Keratinocyte (primary cell): ENCODE data around the gene TGM4. TPM values are rescaled to one million over a fixed set of nuclear protein-coding genes. Genes with fewer than 3 reads are reported as not detected.

Experiments
- DNase-seq: peaks from one replicate; pipeline ENCODE4 v3.0.0-alpha.2; 2011; ENCODE audit warnings: low read depth, missing footprints, low spot score
- FAIRE-seq: peaks from 2 replicates; lab custom pipeline; 2011; peaks lifted over from hg19 to GRCh38; lab: Jason Lieb, UNC
- H2AFZ ChIP-seq: 2 replicates; pipeline ENCODE4 v1.6.0; 2012; ENCODE audit warnings: low read length, control low read depth, inconsistent platforms; ENCODE audit not compliant: control insufficient read depth
- H3K27ac ChIP-seq: 2 replicates; pipeline ENCODE4 v1.5.1; 2011; ENCODE audit warnings: low read length; ENCODE audit not compliant: control insufficient read depth, insufficient read depth
- H3K27me3 ChIP-seq: 3 replicates; pipeline ENCODE4 v1.6.0; 2011; ENCODE audit warnings: low read length; ENCODE audit not compliant: control insufficient read depth, insufficient read depth; ENCODE audit errors: extremely low read depth
- H3K36me3 ChIP-seq, 2 experiments: 2 replicates in 1 of 2; 3 replicates in 1 of 2; pipeline ENCODE4 v1.5.1; 2011; ENCODE audit warnings: low read length in 2 of 2, mild to moderate bottlenecking in 1 of 2; ENCODE audit not compliant: control insufficient read depth in 2 of 2, insufficient read depth in 2 of 2; ENCODE audit errors: extremely low read depth in 1 of 2
- H3K4me1 ChIP-seq: 3 replicates; pipeline ENCODE4 v1.5.1; 2011; ENCODE audit warnings: low read length; ENCODE audit not compliant: control insufficient read depth, insufficient read depth; ENCODE audit errors: extremely low read depth
- H3K4me2 ChIP-seq: 3 replicates; pipeline ENCODE4 v1.6.0; 2011; ENCODE audit warnings: low read depth, low read length; ENCODE audit not compliant: control insufficient read depth, insufficient read depth; ENCODE audit errors: extremely low read depth
- H3K4me3 ChIP-seq, 3 experiments: fragments of 200-600 bp in 1 of 3; sonication (generic) in 1 of 3; 2 replicates in 2 of 3; 3 replicates in 1 of 3; pipeline ENCODE4 v1.5.1; 2011 to 2016; ENCODE audit warnings: low read length in 3 of 3, mild to moderate bottlenecking in 3 of 3, control low read depth in 2 of 3, inconsistent platforms in 1 of 3, low read depth in 1 of 3, mixed read lengths in 1 of 3, mixed run types in 1 of 3, moderate library complexity in 1 of 3; ENCODE audit not compliant: control insufficient read depth in 2 of 3, insufficient read depth in 2 of 3; ENCODE audit errors: extremely low read depth in 1 of 3
- H3K79me2 ChIP-seq: 2 replicates; pipeline ENCODE4 v1.6.0; 2012; ENCODE audit warnings: low read length; ENCODE audit not compliant: control insufficient read depth, insufficient read depth
- H3K9ac ChIP-seq: 3 replicates; pipeline ENCODE4 v1.6.0; 2011; ENCODE audit warnings: low read length; ENCODE audit not compliant: control insufficient read depth, insufficient read depth; ENCODE audit errors: extremely low read depth
- H3K9me1 ChIP-seq: 3 replicates; pipeline ENCODE4 v1.6.0; 2011; ENCODE audit warnings: low read length; ENCODE audit not compliant: control insufficient read depth, insufficient read depth; ENCODE audit errors: extremely low read depth
- H3K9me3 ChIP-seq: 2 replicates; pipeline ENCODE4 v1.5.1; 2012; ENCODE audit warnings: low read depth, low read length; ENCODE audit not compliant: control insufficient read depth
- H4K20me1 ChIP-seq: 3 replicates; pipeline ENCODE4 v1.6.0; 2011; ENCODE audit warnings: low read length; ENCODE audit not compliant: control insufficient read depth, insufficient read depth; ENCODE audit errors: extremely low read depth
- EZH2 ChIP-seq: IDR thresholded peaks from one replicate; pipeline ENCODE4 v1.6.1; 2012; ENCODE audit warnings: inconsistent platforms, mild to moderate bottlenecking, low read length, moderate library complexity
- dilution Hi-C: fragments of 300-500 bp; cut with MboI; formaldehyde crosslinking; loops from one replicate; pipeline ENCODE4 v1.7.0; 2020; ENCODE audit warnings: low sequenced_read_pairs; ENCODE audit not compliant: extremely low pct_ligation_motif_present
- polyA plus RNA-seq, 5 experiments: library from polyadenylated mRNA; depleted of rRNA in 3 of 5; stranded (reverse) in 3 of 5; stranded (forward) in 1 of 5; unstranded in 1 of 5; fragments of >200 nt; gene quantifications; 1 replicate in 1 of 5; 2 replicates in 3 of 5; 3 replicates in 1 of 5; pipeline versions ENCODE4 v1.2.1 to v1.2.3, GENCODE V29; 2011 to 2012; ENCODE audit warnings: missing spikeins in 2 of 5, low read depth in 1 of 5, low replicate concordance in 1 of 5
- TF ChIP-seq, protein P1 (sequence below), 3 experiments: IDR thresholded peaks in 1 of 3; conservative IDR thresholded peaks in 1 of 3; optimal IDR thresholded peaks in 1 of 3; 2 replicates in 2 of 3; 3 replicates in 1 of 3; pipeline versions ENCODE3 to v1.5.1; 2011; ENCODE audit warnings: low read length in 3 of 3, mild to moderate bottlenecking in 3 of 3, moderate library complexity in 2 of 3, control low read depth in 1 of 3, inconsistent platforms in 1 of 3; ENCODE audit not compliant: insufficient read depth in 2 of 3; ENCODE audit errors: extremely low read depth in 1 of 3

Gene TGM4
- polyA plus RNA-seq, 1 donor (not counting 4 experiments of a cell fraction or from before 2014, with no cell fraction given) = 1.3 TPM

DNA sequence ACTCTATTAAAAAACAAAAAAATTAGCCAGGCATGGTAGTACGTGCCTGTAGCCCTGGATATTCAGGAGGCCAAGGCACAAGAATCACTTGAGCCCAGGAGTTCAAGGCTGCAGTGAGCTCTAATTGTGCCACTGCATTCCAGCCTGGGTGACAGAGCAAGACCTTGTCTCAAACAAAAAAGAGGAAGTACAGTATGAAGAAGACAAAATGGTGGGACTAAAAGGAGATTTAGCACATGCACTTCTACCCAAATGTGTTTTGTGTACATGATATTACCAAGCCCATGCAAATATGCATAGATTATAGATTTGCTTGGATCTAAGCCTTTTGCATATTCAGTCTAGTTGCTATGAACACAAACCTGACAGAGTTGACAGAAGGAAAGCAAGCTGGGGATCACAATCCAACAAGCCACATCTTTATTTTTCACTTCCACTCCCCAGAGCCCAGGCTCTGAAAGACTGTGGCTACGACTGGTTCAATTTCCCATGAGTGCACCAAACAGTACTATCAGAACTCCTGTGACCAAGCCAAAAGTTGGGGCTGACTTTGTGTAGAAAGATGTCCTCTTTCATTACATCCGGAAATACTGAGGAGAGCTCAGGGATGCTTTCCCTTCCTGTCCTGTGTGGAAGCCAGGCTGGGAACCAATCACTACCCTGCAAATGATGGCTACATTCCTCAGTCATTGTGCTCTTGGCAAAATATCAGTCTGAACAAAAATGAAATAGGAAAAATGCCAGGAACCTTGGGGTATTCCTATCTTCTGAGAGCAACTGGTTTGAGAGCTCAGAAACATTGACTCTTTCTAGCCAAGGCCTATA lies 49.4 kb downstream of the TGM4 start:
- peak; percentile 74 for FAIRE-seq
- Histone ChIP-seq H3K9me3 (no peaks in the 10 kb centered on the region), H3K79me2 (no peaks in the 10 kb centered on the region), H4K20me1 (no peaks in the 10 kb centered on the region), H3K4me2 (no peak overlapping the region), H3K27me3 (no peaks in the 10 kb centered on the region), H3K9me1 (no peaks in the 10 kb centered on the region), H3K9ac (no peak overlapping the region), H3K4me1 (peaks cover 7% of the 10 kb centered on the region), H3K36me3 (peaks cover 13 to 36% of the 10 kb centered on the region in 2 experiments), H3K4me3 (no peak overlapping the region), H2AFZ (no peak overlapping the region), H3K27ac (no peak overlapping the region)
- dilution Hi-C loops = no loop called here
- DNase-seq = no peak
- TF ChIP-seq, protein P1, sequence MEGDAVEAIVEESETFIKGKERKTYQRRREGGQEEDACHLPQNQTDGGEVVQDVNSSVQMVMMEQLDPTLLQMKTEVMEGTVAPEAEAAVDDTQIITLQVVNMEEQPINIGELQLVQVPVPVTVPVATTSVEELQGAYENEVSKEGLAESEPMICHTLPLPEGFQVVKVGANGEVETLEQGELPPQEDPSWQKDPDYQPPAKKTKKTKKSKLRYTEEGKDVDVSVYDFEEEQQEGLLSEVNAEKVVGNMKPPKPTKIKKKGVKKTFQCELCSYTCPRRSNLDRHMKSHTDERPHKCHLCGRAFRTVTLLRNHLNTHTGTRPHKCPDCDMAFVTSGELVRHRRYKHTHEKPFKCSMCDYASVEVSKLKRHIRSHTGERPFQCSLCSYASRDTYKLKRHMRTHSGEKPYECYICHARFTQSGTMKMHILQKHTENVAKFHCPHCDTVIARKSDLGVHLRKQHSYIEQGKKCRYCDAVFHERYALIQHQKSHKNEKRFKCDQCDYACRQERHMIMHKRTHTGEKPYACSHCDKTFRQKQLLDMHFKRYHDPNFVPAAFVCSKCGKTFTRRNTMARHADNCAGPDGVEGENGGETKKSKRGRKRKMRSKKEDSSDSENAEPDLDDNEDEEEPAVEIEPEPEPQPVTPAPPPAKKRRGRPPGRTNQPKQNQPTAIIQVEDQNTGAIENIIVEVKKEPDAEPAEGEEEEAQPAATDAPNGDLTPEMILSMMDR (optimal IDR thresholded peaks at IDR 0.05 in 1 of 3, IDR thresholded peaks at IDR 0.05 in 1 of 3, conservative IDR thresholded peaks at IDR 0.05 in 1 of 3; ENCODE audit: extremely low read depth in 1 of 3, insufficient read depth in 2 of 3, low read length in 3 of 3) = no peak
- TF ChIP-seq EZH2 = no peak

DNA sequence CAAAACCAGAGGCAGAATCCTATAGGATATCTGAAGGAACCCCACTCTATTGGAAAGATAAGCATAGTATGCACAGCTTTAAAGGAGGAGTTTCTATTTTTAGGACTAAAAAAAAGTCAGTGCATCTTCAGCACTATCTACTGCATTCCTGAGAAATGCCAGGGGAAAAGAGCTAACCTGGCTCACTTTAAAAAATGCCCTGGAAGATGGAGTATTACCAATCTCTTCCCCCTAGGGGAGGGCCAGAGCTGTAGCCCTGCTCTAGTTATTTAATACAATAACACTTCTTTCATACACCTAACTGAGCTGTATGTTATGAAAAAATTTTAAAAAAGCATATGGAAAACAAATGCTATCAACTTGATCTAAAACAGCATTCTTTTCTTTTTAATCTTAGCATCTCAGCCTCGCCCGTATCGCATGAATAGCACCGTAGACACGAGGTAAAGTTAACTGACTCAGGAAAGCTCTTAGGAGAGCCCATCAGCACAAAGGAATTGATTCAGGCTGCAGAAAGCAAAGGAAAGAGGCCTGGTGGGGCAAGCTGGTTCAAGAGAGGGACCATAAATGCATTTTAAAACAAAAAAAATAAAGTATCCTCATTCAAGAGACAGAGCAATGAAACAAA lies 50.2 kb downstream of the TGM4 start:
- no peak for DNase-seq
- FAIRE-seq = no peak

More for the DNA sequence above, 50.2 kb downstream of the TGM4 start:
- no peaks in the 10 kb centered on the region for H3K79me2 ChIP-seq
- dilution Hi-C loops = no loop called here
- TF ChIP-seq EZH2 = no peak
- TF ChIP-seq, protein P1 (optimal IDR thresholded peaks at IDR 0.05 in 1 of 3, IDR thresholded peaks at IDR 0.05 in 1 of 3, conservative IDR thresholded peaks at IDR 0.05 in 1 of 3; ENCODE audit: extremely low read depth in 1 of 3, insufficient read depth in 2 of 3, low read length in 3 of 3) = no peak
- no peaks in the 10 kb centered on the region for H3K9me3 ChIP-seq
- H3K4me3 ChIP-seq = no peak overlapping the region
- no peak overlapping the region for H3K4me2 ChIP-seq
- no peaks in the 10 kb centered on the region for H3K27me3 ChIP-seq
- H3K9ac ChIP-seq = no peak overlapping the region
- no peak overlapping the region for H2AFZ ChIP-seq
- H3K4me1 ChIP-seq = peaks cover 7% of the 10 kb centered on the region
- H3K9me1 ChIP-seq = no peaks in the 10 kb centered on the region
- peaks cover 17 to 42% of the 10 kb centered on the region in 2 experiments for H3K36me3 ChIP-seq
- H4K20me1 ChIP-seq = no peaks in the 10 kb centered on the region
- H3K27ac ChIP-seq = no peak overlapping the region
